Thymus (tissue), 11 donors: Measurements from ENCODE around the gene PRKG1. TPM values are rescaled to one million over a fixed set of nuclear protein-coding genes. Genes with fewer than 3 reads are reported as not detected.
"Not testable (repeated sequence)": the region's sequence is repeated elsewhere in the genome, so short reads cannot be mapped to it uniquely, and the experiment has no call there.

Source experiments
- DNase-seq, 9 donors: peaks; one replicate each; pipeline ENCODE4 v3.0.0-alpha.2; 2013; ENCODE audit warnings: low spot score in 9 of 9, low read depth in 6 of 9, missing footprints in 1 of 9
- H3K27ac ChIP-seq, 2 donors: one replicate each; pipeline ENCODE4 v1.5.1; 2013; ENCODE audit warnings: control low read depth in 1 of 2, low read depth in 1 of 2, low read length in 1 of 2, mild to moderate bottlenecking in 1 of 2, moderate library complexity in 1 of 2
- H3K27me3 ChIP-seq, 2 donors: one replicate each; pipeline ENCODE4 v1.5.1; 2013; ENCODE audit warnings: low read length in 1 of 2; ENCODE audit not compliant: control insufficient read depth in 2 of 2, insufficient read depth in 1 of 2
- H3K36me3 ChIP-seq, 2 donors: one replicate each; pipeline ENCODE4 v1.5.1; 2013; ENCODE audit warnings: low read length in 1 of 2, mild to moderate bottlenecking in 1 of 2, moderate library complexity in 1 of 2; ENCODE audit not compliant: control insufficient read depth in 2 of 2, insufficient read depth in 2 of 2
- H3K4me1 ChIP-seq, 2 donors: one replicate each; pipeline ENCODE4 v1.5.1; 2013; ENCODE audit warnings: low read length in 2 of 2; ENCODE audit not compliant: control insufficient read depth in 2 of 2, insufficient read depth in 2 of 2
- H3K4me3 ChIP-seq, 2 donors: one replicate each; pipeline ENCODE4 v1.5.1; 2013; ENCODE audit warnings: low read length in 2 of 2, control low read depth in 1 of 2, mild to moderate bottlenecking in 1 of 2
- H3K9me3 ChIP-seq, 2 donors: one replicate each; pipeline ENCODE4 v1.5.1; 2013; ENCODE audit warnings: low read length in 1 of 2, mild to moderate bottlenecking in 1 of 2; ENCODE audit not compliant: control insufficient read depth in 2 of 2, insufficient read depth in 1 of 2
- WGBS: extraction: QIAGEN DNeasy Blood & Tissue Kit; methylation state at CpG from one replicate; pipeline ENCODE4 v1.1.7; 2013; 5-methylcytosine and 5-hydroxymethylcytosine counted together
- polyA plus RNA-seq: library from polyadenylated mRNA; stranded (reverse); fragments of 200-250 nt; gene quantifications from one replicate; pipeline ENCODE4 v1.2.3, GENCODE V29; 2013
- total RNA-seq: library from RNA; stranded (reverse); fragments of 120-200 nt; gene quantifications from one replicate; pipeline ENCODE4 v1.2.4, GENCODE V29; 2013
- donor health status: healthy.

PRKG1 gene
- total and polyA plus RNA-seq, 2 donors: 2.5 to 7.4 TPM

- Histone ChIP-seq H3K4me1 (no peaks in the 10 kb centered on the region), H3K27ac (no peak overlapping the region)
Measured at GRCh38 chr10:51758366-51758765, 684.1 kb downstream of the PRKG1 start.

GRCh38 chr10:51758838-51759237 lies 684.6 kb downstream of the PRKG1 start:
- not testable (repeated sequence) for H3K4me3 ChIP-seq, H3K27ac ChIP-seq, H3K36me3 ChIP-seq, H3K9me3 ChIP-seq, H3K4me1 ChIP-seq, H3K27me3 ChIP-seq, DNase-seq
- WGBS: 90% methylated on average over 1 of the region's 1 CpG

More at GRCh38 chr10:51758366-51758765, 684.1 kb downstream of the PRKG1 start:
- no peak for DNase-seq
- no peak overlapping the region for H3K4me3 ChIP-seq
- no peaks in the 10 kb centered on the region for H3K27me3 ChIP-seq
- WGBS: 96% methylated on average over 3 of the region's 3 CpGs
- no peaks in the 10 kb centered on the region for H3K36me3 ChIP-seq
- no peaks in the 10 kb centered on the region for H3K9me3 ChIP-seq

GRCh38 chr10:51759896-51760534 lies 685.7 kb downstream of the PRKG1 start:
- DNase-seq: no peak
- Histone ChIP-seq H3K4me1 (no peaks in the 10 kb centered on the region), H3K27ac (no peak overlapping the region), H3K9me3 (no peaks in the 10 kb centered on the region), H3K36me3 (no peaks in the 10 kb centered on the region), H3K27me3 (no peaks in the 10 kb centered on the region), H3K4me3 (no peak overlapping the region)
- WGBS: 72% methylated on average over 4 of the region's 4 CpGs

- Histone ChIP-seq H3K9me3 (no peaks in the 10 kb centered on the region), H3K4me1 (no peaks in the 10 kb centered on the region), H3K27ac (no peak overlapping the region), H3K36me3 (no peaks in the 10 kb centered on the region), H3K27me3 (no peaks in the 10 kb centered on the region), H3K4me3 (no peak overlapping the region)
- 95% methylated on average over 4 of the region's 4 CpGs for WGBS
- DNase-seq: no peak
Measured at GRCh38 chr10:51760864-51761640, 686.8 kb downstream of the PRKG1 start.

GRCh38 chr10:51763746-51764145 lies 689.5 kb downstream of the PRKG1 start:
- Histone ChIP-seq H3K9me3 (no peaks in the 10 kb centered on the region), H3K4me1 (no peaks in the 10 kb centered on the region), H3K36me3 (no peaks in the 10 kb centered on the region), H3K27ac (no peak overlapping the region), H3K27me3 (no peaks in the 10 kb centered on the region), H3K4me3 (no peak overlapping the region)
- DNase-seq: no peak

- DNase-seq: no peak
- Histone ChIP-seq H3K4me3 (no peak overlapping the region), H3K4me1 (no peaks in the 10 kb centered on the region), H3K9me3 (no peaks in the 10 kb centered on the region), H3K27me3 (no peaks in the 10 kb centered on the region), H3K27ac (no peak overlapping the region), H3K36me3 (no peaks in the 10 kb centered on the region)
- 93% methylated on average over 1 of the region's 1 CpG for WGBS
Measured at GRCh38 chr10:51765284-51765971, 691.1 kb downstream of the PRKG1 start.

GRCh38 chr10:51766423-51767102 lies 692.3 kb downstream of the PRKG1 start:
- no peaks in the 10 kb centered on the region for H3K9me3 ChIP-seq
- H3K27ac ChIP-seq: no peak overlapping the region
- no peaks in the 10 kb centered on the region for H3K27me3 ChIP-seq
- 98% methylated on average over 3 of the region's 3 CpGs for WGBS
- DNase-seq: no peak
- no peak overlapping the region for H3K4me3 ChIP-seq
- H3K36me3 ChIP-seq: no peaks in the 10 kb centered on the region
- no peaks in the 10 kb centered on the region for H3K4me1 ChIP-seq

GRCh38 chr10:51767103-51767763 lies 692.9 kb downstream of the PRKG1 start:
- no peaks in the 10 kb centered on the region for H3K27me3 ChIP-seq
- WGBS: 96% methylated on average over 3 of the region's 3 CpGs
- H3K27ac ChIP-seq: no peak overlapping the region
- DNase-seq: no peak
- H3K9me3 ChIP-seq: no peaks in the 10 kb centered on the region
- no peaks in the 10 kb centered on the region for H3K4me1 ChIP-seq
- H3K36me3 ChIP-seq: no peaks in the 10 kb centered on the region
- H3K4me3 ChIP-seq: no peak overlapping the region
